Suprapubic skin (tissue), 4 donors: ENCODE results near the gene STAU1. TPM values are rescaled to one million over a fixed set of nuclear protein-coding genes. Genes with fewer than 3 reads are reported as not detected.
A peak's percentile ranks its signal among the peaks of the same experiment; 100 is the strongest.

ENCODE experiments used
- DNase-seq, 2 donors: peaks; one replicate each; pipeline ENCODE4 v3.0.0-alpha.2; 2019; ENCODE audit warnings: low spot score in 2 of 2
- H3K27ac ChIP-seq: fragments of 200-600 bp; sonication (generic); one replicate; pipeline ENCODE4 v1.5.1; 2019
- H3K27me3 ChIP-seq: fragments of 200-600 bp; sonication (generic); one replicate; pipeline ENCODE4 v1.5.1; 2019
- H3K36me3 ChIP-seq: fragments of 200-600 bp; sonication (generic); one replicate; pipeline ENCODE4 v1.5.1; 2019
- H3K4me1 ChIP-seq: fragments of 200-600 bp; sonication (generic); one replicate; pipeline ENCODE4 v1.5.1; 2019
- H3K4me3 ChIP-seq: fragments of 200-600 bp; sonication (generic); one replicate; pipeline ENCODE4 v1.5.1; 2019; ENCODE audit warnings: mild to moderate bottlenecking
- H3K9me3 ChIP-seq: fragments of 200-600 bp; sonication (generic); one replicate; pipeline ENCODE4 v1.5.1; 2019
- CTCF ChIP-seq, 2 donors: fragments of 200-600 bp in 1 of 2; fragments of 450-650 bp in 1 of 2; sonication (generic) in 1 of 2; IDR thresholded peaks; one replicate each; pipeline ENCODE4 v1.5.1; 2016 to 2019; ENCODE audit warnings: antibody characterized with exemption in 2 of 2, mild to moderate bottlenecking in 1 of 2, moderate library complexity in 1 of 2
- EP300 ChIP-seq: sonication (generic); formaldehyde crosslinking; IDR thresholded peaks from one replicate; pipeline ENCODE4 v1.6.1; 2017; ENCODE audit warnings: antibody characterized with exemption
- POLR2A ChIP-seq, 2 donors: fragments of 450-650 bp; IDR thresholded peaks; one replicate each; pipeline ENCODE4 v1.6.1; 2017; ENCODE audit warnings: antibody characterized with exemption in 2 of 2, mild to moderate bottlenecking in 2 of 2, moderate library complexity in 2 of 2
- POLR2AphosphoS5 ChIP-seq, 3 donors: sonication (generic); formaldehyde crosslinking; IDR thresholded peaks; one replicate each; pipeline ENCODE4 v1.6.1; 2017; ENCODE audit warnings: antibody characterized with exemption in 3 of 3
- WGBS: methylation state at CpG from one replicate; pipeline ENCODE4 v1.1.5; 2018; 5-methylcytosine and 5-hydroxymethylcytosine counted together
- total RNA-seq, 4 donors: library from RNA; depleted of rRNA; stranded (reverse); fragments of >200 nt; gene quantifications; one replicate each; pipeline ENCODE4 v1.1.0, GENCODE V29; 2016

Gene STAU1
- total RNA-seq, 4 donors from 2014 or later: 53.0 to 79.1 (median 69.9) TPM

GRCh38 chr20:49132995-49133478, 55.1 kb downstream of the STAU1 start:
- 42% methylated on average over 5 of the region's 5 CpGs for WGBS

GRCh38 chr20:49123982-49124381, 64.2 kb downstream of the STAU1 start:
- WGBS: 94% methylated on average over 10 of the region's 10 CpGs

More at GRCh38 chr20:49132995-49133478, 55.1 kb downstream of the STAU1 start:
- H3K9me3 ChIP-seq: no peaks in the 10 kb centered on the region
- no peaks in the 10 kb centered on the region for H3K27me3 ChIP-seq
- no peak overlapping the region for H3K4me3 ChIP-seq
- peak; percentile 33 to 54 for TF ChIP-seq CTCF (IDR thresholded peaks at IDR 0.05)
- no peak for TF ChIP-seq POLR2A (IDR thresholded peaks at IDR 0.05)
- TF ChIP-seq POLR2AphosphoS5 (IDR thresholded peaks at IDR 0.05): no peak
- TF ChIP-seq EP300: no peak
- no peak for DNase-seq
- peaks cover 48% of the 10 kb centered on the region for H3K36me3 ChIP-seq
- peaks cover 7% of the 10 kb centered on the region for H3K4me1 ChIP-seq
- no peak overlapping the region for H3K27ac ChIP-seq

GRCh38 chr20:49122920-49123319, 65.2 kb downstream of the STAU1 start:
- 95% methylated on average over 13 of the region's 13 CpGs for WGBS
- H3K27ac ChIP-seq: no peak overlapping the region

More at GRCh38 chr20:49123982-49124381, 64.2 kb downstream of the STAU1 start:
- TF ChIP-seq POLR2A (IDR thresholded peaks at IDR 0.05): no peak
- no peak for TF ChIP-seq EP300
- no peak for TF ChIP-seq POLR2AphosphoS5 (IDR thresholded peaks at IDR 0.05)
- TF ChIP-seq CTCF (IDR thresholded peaks at IDR 0.05): no peak
- Histone ChIP-seq H3K27me3 (no peaks in the 10 kb centered on the region), H3K27ac (no peak overlapping the region), H3K4me1 (no peaks in the 10 kb centered on the region), H3K9me3 (no peaks in the 10 kb centered on the region), H3K4me3 (no peak overlapping the region), H3K36me3 (peaks cover 66% of the 10 kb centered on the region)
- no peak for DNase-seq

GRCh38 chr20:49119988-49120387, 68.1 kb downstream of the STAU1 start:
- peaks cover 94% of the 10 kb centered on the region for H3K36me3 ChIP-seq
- no peaks in the 10 kb centered on the region for H3K4me1 ChIP-seq
- no peak overlapping the region for H3K27ac ChIP-seq
- DNase-seq: no peak
- no peak overlapping the region for H3K4me3 ChIP-seq
- no peak for TF ChIP-seq POLR2AphosphoS5 (IDR thresholded peaks at IDR 0.05)
- no peak for TF ChIP-seq POLR2A (IDR thresholded peaks at IDR 0.05)
- no peak for TF ChIP-seq EP300
- no peak for TF ChIP-seq CTCF (IDR thresholded peaks at IDR 0.05)
- no peaks in the 10 kb centered on the region for H3K9me3 ChIP-seq
- no peaks in the 10 kb centered on the region for H3K27me3 ChIP-seq
- 96% methylated on average over 7 of the region's 7 CpGs for WGBS

More at GRCh38 chr20:49122920-49123319, 65.2 kb downstream of the STAU1 start:
- H3K27me3 ChIP-seq: no peaks in the 10 kb centered on the region
- H3K4me3 ChIP-seq: no peak overlapping the region
- no peaks in the 10 kb centered on the region for H3K9me3 ChIP-seq
- no peak for DNase-seq
- TF ChIP-seq CTCF (IDR thresholded peaks at IDR 0.05) (no peak), POLR2AphosphoS5 (IDR thresholded peaks at IDR 0.05) (no peak)
- H3K36me3 ChIP-seq: peaks cover 74% of the 10 kb centered on the region
- no peaks in the 10 kb centered on the region for H3K4me1 ChIP-seq

- WGBS: 88% methylated on average over 3 of the region's 3 CpGs
- peaks cover 96% of the 10 kb centered on the region for H3K36me3 ChIP-seq
- TF ChIP-seq EP300 (no peak), POLR2A (IDR thresholded peaks at IDR 0.05) (no peak), CTCF (IDR thresholded peaks at IDR 0.05) (no peak), POLR2AphosphoS5 (IDR thresholded peaks at IDR 0.05) (no peak)
- no peak overlapping the region for H3K4me3 ChIP-seq
- no peak for DNase-seq
- no peak overlapping the region for H3K27ac ChIP-seq
- no peaks in the 10 kb centered on the region for H3K9me3 ChIP-seq
- H3K27me3 ChIP-seq: no peaks in the 10 kb centered on the region
- H3K4me1 ChIP-seq: no peaks in the 10 kb centered on the region
Measured at GRCh38 chr20:49118307-49118706, 69.8 kb downstream of the STAU1 start.
